ENCODE results near the gene HYI.

The HYI gene

GRCh38 chr1:43444151-43444828 lies 9.4 kb downstream of the HYI start:
- DNase-seq (ENCODE audit: low read depth): no peak

- DNase-seq (ENCODE audit: low read depth): no peak
Observed at GRCh38 chr1:43443197-43443946, 10.4 kb downstream of the HYI start.

GRCh38 chr1:43442756-43443155 lies 11.0 kb downstream of the HYI start:
- DNase-seq (ENCODE audit: low read depth): no peak

DNA sequence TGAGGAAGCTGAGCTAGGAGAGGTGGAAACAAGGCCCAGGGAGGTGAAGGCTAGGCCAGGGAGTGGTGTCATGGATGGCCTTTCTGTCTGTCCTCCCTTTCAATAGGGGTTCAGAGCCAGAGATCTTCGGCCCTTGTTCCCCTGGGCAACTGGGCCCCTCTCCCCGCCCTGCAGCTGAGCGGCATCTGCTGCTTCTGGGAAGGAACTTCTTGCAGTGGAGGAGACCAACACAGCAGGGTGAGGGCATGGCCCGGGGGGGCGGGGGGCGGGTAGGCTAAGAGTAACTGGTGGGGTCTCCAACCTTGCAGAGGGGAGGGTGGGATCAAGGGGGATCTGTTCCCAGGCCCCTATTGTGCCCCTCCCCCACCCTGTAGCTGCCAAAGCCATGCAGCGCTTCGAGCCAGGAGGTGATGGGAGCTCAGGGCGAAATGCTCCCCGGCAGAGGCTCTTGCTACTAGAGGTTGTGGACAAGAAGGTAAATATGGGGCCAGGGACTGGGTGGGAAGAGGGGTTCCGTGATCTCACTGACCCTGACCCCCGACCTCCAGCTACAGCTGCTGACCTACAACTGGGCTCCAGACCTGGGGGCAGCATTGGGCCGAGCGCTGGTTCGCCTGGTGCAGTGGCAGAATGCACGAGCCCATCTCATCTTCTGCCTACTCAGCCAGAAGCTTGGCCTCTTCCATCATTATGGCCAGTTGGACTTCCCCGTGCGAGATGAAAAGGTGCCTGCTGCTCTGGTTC lies 11.7 kb downstream of the HYI start:
- no peak for DNase-seq (ENCODE audit: low read depth)

DNA sequence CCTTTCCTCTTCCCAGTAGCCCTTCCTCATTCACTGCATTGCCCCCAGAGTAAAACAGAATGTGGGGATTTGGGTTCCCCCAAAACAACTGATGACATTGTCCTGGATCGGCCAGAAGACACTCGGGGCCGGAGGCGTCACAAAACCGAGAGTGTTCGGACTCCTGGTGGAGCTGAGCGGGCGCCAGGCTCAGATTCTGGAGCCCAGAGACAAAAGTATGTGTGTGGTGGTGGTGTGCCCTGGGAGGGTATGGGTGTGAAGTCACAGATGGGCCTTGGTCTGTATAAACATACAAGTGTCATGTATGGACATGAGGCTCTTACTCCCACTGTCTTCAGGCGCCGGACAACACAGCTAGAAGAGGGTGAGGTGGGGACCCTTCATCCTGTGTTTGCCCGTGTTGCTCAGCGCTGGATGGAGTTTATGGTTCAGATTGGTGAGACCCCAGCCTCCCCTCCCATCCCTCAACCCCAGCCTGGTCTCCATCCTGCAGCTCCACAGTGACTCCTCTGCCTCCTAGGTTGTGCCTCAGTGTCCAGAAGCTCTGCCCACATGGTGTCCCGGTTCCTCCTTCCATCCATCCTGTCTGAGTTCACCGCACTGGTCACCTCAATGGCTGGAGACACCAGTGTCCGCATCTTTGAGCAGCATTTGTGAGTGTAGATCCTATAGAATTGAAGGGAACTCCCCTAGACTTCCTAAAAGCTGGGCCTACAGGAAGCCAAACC lies 12.4 kb downstream of the HYI start:
- DNase-seq (ENCODE audit: low read depth): no peak

DNA sequence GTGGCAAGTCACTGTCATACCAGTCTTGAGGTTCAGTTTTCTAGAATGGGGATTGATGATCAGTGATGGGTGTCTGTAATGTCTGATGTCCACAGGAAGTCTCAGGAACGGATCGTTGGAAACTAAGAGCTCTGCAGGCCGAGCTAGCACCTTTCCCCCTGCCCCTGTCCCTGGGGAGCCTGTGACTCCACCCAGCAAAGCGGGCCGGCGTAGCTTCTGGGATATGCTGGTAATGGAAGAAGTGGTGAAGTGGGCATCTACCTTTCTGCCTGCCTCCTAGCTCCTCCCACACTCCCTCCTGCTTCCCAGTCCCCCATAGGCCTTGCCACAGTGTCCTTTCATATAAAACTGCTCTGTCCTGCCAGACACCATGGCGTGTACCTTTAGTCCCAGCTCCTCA lies 13.4 kb downstream of the HYI start:
- no peak for DNase-seq (ENCODE audit: low read depth)

- DNase-seq (ENCODE audit: low read depth): no peak
Observed at GRCh38 chr1:43439781-43440180, 13.9 kb downstream of the HYI start.

- DNase-seq (ENCODE audit: low read depth): no peak
Observed at GRCh38 chr1:43438953-43439581, 14.7 kb downstream of the HYI start.

- DNase-seq (ENCODE audit: low read depth): no peak
Observed at GRCh38 chr1:43438576-43438952, 15.2 kb downstream of the HYI start.

- DNase-seq (ENCODE audit: low read depth): no peak
Observed at GRCh38 chr1:43438006-43438405, 15.7 kb downstream of the HYI start.

- DNase-seq (ENCODE audit: low read depth): no peak
Observed at GRCh38 chr1:43437031-43437973, 16.4 kb downstream of the HYI start.

- no peak for DNase-seq (ENCODE audit: low read depth)
Observed at GRCh38 chr1:43436371-43436770, 17.4 kb downstream of the HYI start.

DNA sequence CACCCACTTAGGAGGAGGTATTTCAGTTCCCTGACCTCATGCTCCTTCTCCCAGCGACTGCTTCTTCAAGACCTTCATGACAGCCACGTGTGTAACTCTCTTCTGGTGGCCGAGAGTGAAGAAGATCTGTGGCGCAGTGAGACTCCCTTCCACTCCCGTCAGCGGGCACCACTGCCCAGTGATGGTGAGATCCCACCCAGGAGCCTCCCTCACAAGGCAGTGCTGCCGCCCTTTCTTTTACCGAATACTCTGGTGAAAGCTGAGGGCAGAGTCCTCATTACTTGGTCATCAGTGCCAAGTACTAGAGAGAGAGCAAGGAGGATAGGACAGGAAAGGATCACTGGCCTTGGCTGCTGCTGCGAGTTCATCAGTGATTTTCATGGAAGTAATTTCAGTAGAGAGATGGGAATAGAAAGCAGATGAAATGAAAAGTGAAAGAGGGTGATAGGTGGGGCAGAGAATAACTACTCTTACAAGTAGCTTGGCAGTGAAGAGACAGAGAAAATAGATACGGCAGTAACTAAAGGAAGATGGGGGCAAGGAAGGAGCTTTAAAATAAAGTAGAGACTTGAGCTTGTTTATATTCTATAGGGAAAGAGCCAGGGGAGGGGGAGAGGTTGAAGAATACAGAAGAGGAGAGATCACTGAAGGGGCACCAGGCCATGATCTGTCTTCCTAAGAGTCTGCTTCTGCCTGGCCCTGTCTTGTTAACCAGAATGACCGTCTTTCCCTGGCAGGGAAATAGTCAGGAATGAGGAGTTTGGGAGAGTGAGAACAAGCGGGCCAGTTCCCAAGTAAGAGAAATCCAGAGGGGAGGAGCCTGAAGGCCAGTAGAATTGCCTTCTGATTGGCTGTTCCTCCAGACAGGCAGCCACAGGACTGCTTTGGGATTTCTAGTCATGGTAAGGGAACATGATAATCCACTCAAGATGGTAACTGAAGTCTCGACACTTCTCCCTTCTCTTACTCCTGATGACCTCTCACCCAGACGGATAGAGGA lies 18.3 kb downstream of the HYI start:
- peak; percentile 86 for DNase-seq (ENCODE audit: low read depth)

DNA sequence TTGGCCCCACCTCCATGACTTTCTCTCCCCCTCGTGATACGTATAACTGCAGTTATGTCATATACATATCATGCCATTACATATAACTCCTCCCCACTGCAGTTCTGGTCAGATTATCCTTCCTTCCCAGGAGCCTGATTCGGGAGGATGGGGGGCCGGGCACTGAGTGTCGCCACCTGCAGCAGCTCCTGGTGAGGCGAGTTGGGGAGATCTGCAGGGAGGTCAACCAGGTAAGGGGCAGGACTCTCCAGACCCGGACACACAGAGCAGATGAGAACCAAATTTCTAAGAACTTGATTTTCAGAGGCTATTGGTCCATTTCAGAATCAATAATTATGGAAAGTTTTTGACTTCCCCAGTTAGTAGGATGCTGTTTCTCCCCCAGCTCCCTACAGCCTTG lies 19.5 kb downstream of the HYI start:
- no peak for DNase-seq (ENCODE audit: low read depth)

DNA sequence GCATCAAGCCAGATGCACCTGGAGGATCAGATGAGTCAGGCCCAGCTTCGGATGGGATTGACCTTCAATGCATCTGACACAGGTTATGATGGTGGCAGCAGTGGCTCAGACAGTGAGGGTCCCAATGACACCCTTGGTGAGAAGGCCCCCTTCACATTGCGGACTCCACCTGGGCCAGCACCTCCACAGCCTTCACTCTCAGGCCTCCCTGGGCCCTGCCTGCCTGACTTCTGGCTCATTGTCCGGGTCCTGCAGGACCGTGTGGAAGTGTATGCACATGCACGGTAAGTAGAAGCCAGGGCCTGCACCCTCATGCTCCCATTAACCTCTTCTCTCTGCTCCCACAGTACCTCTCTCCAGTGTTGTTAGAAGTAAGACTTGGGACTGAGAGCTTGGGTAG lies 20.8 kb downstream of the HYI start:
- DNase-seq (ENCODE audit: low read depth): no peak

DNA sequence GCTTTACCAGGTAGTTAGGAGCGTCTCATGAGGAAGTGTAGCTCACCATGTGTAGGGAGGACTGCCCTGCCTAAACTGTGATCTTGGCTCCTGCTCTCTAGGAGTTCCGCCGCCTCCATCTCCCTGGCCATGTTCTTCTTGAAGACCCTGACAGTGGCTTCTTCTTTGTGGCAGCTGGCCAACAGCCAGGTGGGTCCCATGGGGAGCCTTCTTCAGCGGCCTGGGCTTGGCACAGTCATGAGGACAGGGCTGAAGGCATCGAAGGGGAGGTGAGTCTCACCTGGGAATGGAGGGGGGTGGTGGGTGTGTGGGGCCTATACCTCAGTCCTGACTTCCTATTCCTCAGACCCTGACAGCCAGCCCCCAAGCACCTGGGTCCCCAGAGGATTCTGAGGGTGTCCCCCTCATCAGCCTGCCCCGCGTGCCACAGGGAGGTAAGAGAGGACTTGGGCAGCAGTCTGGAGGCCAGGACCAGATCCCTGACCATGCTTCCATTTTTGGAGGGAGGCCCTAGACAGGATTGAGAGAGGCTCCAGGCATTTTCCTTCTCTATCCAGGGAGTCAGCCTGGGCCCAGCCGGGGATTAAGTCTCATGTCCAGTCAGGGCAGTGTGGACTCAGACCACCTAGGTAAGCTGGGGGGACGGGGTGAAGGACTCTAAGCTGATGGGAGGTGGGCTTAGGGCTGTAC lies 21.4 kb downstream of the HYI start:
- DNase-seq (ENCODE audit: low read depth): no peak

- DNase-seq (ENCODE audit: low read depth): no peak
Observed at GRCh38 chr1:43431676-43432075, 22.1 kb downstream of the HYI start.

DNA sequence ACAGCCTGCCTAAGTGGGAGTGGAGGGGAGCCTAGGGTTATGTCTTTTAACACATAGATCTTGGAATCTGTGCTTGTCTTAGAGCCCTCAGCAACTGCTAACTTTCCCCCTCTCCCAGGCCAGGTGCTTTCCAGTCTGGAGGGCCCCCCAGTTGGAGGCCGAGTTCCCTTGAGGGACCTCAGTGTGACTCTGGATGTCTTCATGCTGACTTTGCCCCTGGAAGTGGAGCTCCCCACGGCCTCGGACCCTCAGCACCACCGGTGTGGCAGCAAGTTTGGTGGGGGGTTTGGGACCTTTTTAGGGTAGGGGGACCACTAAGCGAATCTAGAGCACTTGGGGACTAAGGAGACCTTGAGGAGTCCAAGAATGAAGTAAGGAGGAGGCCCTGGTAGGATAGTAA lies 22.9 kb downstream of the HYI start:
- DNase-seq (ENCODE audit: low read depth): no peak

DNA sequence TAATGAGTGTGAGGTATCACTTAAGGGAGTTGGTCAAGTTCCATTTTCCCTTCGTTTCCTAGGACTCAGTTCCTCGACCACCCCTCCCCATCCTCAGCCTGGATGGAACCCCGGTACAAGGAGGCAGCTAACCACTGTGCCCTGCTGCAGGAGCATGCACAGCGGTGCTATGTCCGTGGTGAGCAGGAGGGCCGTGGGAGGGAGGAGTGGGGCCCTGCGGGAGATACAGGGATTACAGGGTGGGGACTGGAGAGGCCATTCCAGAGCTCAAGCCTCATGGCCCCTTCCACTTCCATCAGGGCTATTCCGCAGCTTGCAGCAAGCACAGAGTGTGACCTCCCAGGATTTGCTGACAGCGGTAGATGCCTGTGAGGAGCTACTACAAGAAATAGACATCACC lies 25.8 kb downstream of the HYI start:
- no peak for DNase-seq (ENCODE audit: low read depth)

Measured in fibroblast of gingiva (primary cell).